WTC11 (cell line): Measurements from ENCODE around the gene HSPBAP1.

Source experiments
- ATF1 ChIP-seq: sonication (generic); formaldehyde crosslinking; IDR thresholded peaks from 2 replicates; pipeline ENCODE4 v1.8.1; 2023; ENCODE audit warnings: mild to moderate bottlenecking, moderate library complexity, missing genetic modification reagents
- CREM ChIP-seq: sonication (generic); formaldehyde crosslinking; IDR thresholded peaks from 2 replicates; pipeline ENCODE4 v1.8.1; 2022; ENCODE audit warnings: mild to moderate bottlenecking, missing genetic modification reagents, moderate library complexity
- ETV6 ChIP-seq: sonication (generic); formaldehyde crosslinking; IDR thresholded peaks from 2 replicates; pipeline ENCODE4 v1.8.1; 2022; ENCODE audit warnings: mild to moderate bottlenecking, missing genetic modification reagents
- NFE2L1 ChIP-seq: sonication (generic); formaldehyde crosslinking; IDR thresholded peaks from 2 replicates; pipeline ENCODE4 v1.8.1; 2023; ENCODE audit warnings: missing genetic modification reagents
- NR1H2 ChIP-seq: sonication (generic); formaldehyde crosslinking; IDR thresholded peaks from 2 replicates; pipeline ENCODE4 v1.9.0; 2021; ENCODE audit warnings: mild to moderate bottlenecking, moderate library complexity, missing genetic modification reagents
- NR2C2 ChIP-seq: sonication (generic); formaldehyde crosslinking; IDR thresholded peaks from 2 replicates; pipeline ENCODE4 v1.8.0; 2022; ENCODE audit warnings: mild to moderate bottlenecking, missing genetic modification reagents
- NR3C1 ChIP-seq: sonication (generic); formaldehyde crosslinking; conservative IDR thresholded peaks from 2 replicates; pipeline ENCODE4 v1.8.1; 2023; ENCODE audit warnings: low read depth, mild to moderate bottlenecking, missing genetic modification reagents
- SMAD4 ChIP-seq: sonication (generic); formaldehyde crosslinking; IDR thresholded peaks from 2 replicates; pipeline ENCODE4 v1.8.0; 2022; ENCODE audit warnings: mild to moderate bottlenecking, missing genetic modification reagents
- ZNF219 ChIP-seq: sonication (generic); formaldehyde crosslinking; IDR thresholded peaks from 2 replicates; pipeline ENCODE4 v1.8.0; 2023; ENCODE audit warnings: missing genetic modification reagents, mild to moderate bottlenecking, borderline replicate concordance
- TF ChIP-seq, protein P1 (sequence below): fragments of 200-600 bp; IDR thresholded peaks from 2 replicates; pipeline ENCODE4 v1.8.0; 2022; ENCODE audit warnings: antibody characterized with exemption
- TF ChIP-seq, protein P2 (sequence below): sonication (generic); formaldehyde crosslinking; IDR thresholded peaks from 2 replicates; pipeline ENCODE4 v1.8.1; 2023; ENCODE audit warnings: mild to moderate bottlenecking, missing genetic modification reagents, moderate library complexity

DNA sequence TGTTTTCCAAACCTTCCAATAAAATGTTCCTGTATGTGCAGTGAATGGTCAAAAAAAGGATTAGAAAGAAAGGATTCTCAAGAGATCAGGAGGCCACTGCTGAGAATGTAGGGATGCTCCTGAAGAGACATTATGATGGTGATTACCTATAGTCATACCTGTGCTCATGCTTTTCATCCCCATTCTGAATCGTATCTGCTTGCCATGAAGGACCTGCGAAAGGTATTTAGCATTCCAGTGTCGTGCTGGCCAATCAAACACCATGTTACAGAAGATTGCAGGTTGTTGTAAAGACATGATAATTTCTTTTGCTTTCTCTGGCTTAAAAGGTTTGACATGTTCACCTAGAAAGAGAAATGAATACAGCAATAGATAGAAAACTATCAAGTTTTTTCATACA is 16.1 kb downstream of the HSPBAP1 start:
- TF ChIP-seq NR1H2 (CRISPR knock-in tag) (no peak), NR3C1 (CRISPR knock-in tag) (no peak), NR2C2 (CRISPR knock-in tag) (no peak), SMAD4 (CRISPR knock-in tag) (no peak), CREM (no peak), ZNF219 (no peak), ATF1 (CRISPR knock-in tag) (no peak), NFE2L1 (no peak), ETV6 (CRISPR knock-in tag) (no peak)
- TF ChIP-seq, protein P1, sequence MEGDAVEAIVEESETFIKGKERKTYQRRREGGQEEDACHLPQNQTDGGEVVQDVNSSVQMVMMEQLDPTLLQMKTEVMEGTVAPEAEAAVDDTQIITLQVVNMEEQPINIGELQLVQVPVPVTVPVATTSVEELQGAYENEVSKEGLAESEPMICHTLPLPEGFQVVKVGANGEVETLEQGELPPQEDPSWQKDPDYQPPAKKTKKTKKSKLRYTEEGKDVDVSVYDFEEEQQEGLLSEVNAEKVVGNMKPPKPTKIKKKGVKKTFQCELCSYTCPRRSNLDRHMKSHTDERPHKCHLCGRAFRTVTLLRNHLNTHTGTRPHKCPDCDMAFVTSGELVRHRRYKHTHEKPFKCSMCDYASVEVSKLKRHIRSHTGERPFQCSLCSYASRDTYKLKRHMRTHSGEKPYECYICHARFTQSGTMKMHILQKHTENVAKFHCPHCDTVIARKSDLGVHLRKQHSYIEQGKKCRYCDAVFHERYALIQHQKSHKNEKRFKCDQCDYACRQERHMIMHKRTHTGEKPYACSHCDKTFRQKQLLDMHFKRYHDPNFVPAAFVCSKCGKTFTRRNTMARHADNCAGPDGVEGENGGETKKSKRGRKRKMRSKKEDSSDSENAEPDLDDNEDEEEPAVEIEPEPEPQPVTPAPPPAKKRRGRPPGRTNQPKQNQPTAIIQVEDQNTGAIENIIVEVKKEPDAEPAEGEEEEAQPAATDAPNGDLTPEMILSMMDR = no peak
- TF ChIP-seq, protein P2, sequence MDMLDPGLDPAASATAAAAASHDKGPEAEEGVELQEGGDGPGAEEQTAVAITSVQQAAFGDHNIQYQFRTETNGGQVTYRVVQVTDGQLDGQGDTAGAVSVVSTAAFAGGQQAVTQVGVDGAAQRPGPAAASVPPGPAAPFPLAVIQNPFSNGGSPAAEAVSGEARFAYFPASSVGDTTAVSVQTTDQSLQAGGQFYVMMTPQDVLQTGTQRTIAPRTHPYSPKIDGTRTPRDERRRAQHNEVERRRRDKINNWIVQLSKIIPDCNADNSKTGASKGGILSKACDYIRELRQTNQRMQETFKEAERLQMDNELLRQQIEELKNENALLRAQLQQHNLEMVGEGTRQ (CRISPR knock-in tag) = no peak
